Psoas muscle (tissue), 8 donors: ENCODE results near the gene RMI2. TPM values are rescaled to one million over a fixed set of nuclear protein-coding genes. Genes with fewer than 3 reads are reported as not detected.

Experiments
- ATAC-seq, 4 donors: fragments of 200-7000 bp; cut with Tn5 transposase; one replicate each; pipeline ENCODE4 v1.9.1; 2020; ENCODE audit warnings: moderate library complexity in 3 of 4, mild to moderate bottlenecking in 2 of 4
- DNase-seq, 2 donors: peaks; one replicate each; pipeline ENCODE4 v3.0.0-alpha.2; 2020
- H3K27ac ChIP-seq: fragments of 200-600 bp; one replicate; pipeline ENCODE4 v1.8.0; 2022
- H3K27me3 ChIP-seq, 3 donors: fragments of 200-600 bp in 1 of 3; one replicate each; pipeline versions ENCODE4 v1.6.1 to v1.8.0; 2013 to 2022; ENCODE audit warnings: low read length in 2 of 3, mild to moderate bottlenecking in 2 of 3, moderate library complexity in 1 of 3; ENCODE audit not compliant: insufficient read depth in 3 of 3
- H3K36me3 ChIP-seq, 2 donors: fragments of 200-600 bp in 1 of 2; one replicate each; pipeline versions ENCODE4 v1.6.1 to v1.8.0; 2013 to 2022; ENCODE audit warnings: low read depth in 1 of 2, mild to moderate bottlenecking in 1 of 2, moderate library complexity in 1 of 2; ENCODE audit not compliant: insufficient read depth in 1 of 2
- H3K4me1 ChIP-seq: fragments of 200-600 bp; one replicate; pipeline ENCODE4 v1.8.0; 2022
- H3K4me3 ChIP-seq: fragments of 200-600 bp; one replicate; pipeline ENCODE4 v1.8.0; 2022; ENCODE audit warnings: mild to moderate bottlenecking
- H3K9me3 ChIP-seq: fragments of 200-600 bp; one replicate; pipeline ENCODE4 v1.8.0; 2022
- WGBS, 3 donors: extraction: QIAGEN DNeasy Blood & Tissue Kit; methylation state at CpG; one replicate each; pipeline versions ENCODE4 v1.1.6 to v1.1.7; 2013; 5-methylcytosine and 5-hydroxymethylcytosine counted together
- intact Hi-C, 2 donors: fragments of 100-400 bp; cut with DNase I; formaldehyde crosslinking; loops; one replicate each; pipeline versions ENCODE4 v1.11.0 to v1.14.2; 2022
- polyA plus RNA-seq, 3 donors: library from polyadenylated mRNA; stranded (reverse); fragments of 200-250 nt; gene quantifications; one replicate each; pipeline ENCODE4 v1.2.3, GENCODE V29; 2013
- total RNA-seq, 4 donors: library from RNA; stranded (reverse); fragmentation: NEBNext Ultra II Directional in 2 of 4; extraction: Animal tissue kit (Norgen Biotek cat#: 25700) in 2 of 4; gene quantifications; one replicate each; pipeline versions ENCODE4 v1.2.1 to v1.2.4, GENCODE V29; 2021 to 2023
- TF ChIP-seq, protein P1 (sequence below): fragments of 200-600 bp; IDR thresholded peaks from one replicate; pipeline ENCODE4 v1.8.0; 2022; ENCODE audit warnings: antibody characterized with exemption
- donor health status: healthy with polysubstance abuse.
- donor health status: DM: no; HTN: no; CAD: no; lungs with moderate emphysema.
- donor health status: Bipolar disorder and iron deficiency.
- donor health status: healthy.
- donor health status: DM: yes; HTN: yes; CAD: no.
- donor health status: DM: no; HTN: no; CAD: no.
- donor health status: DM: no; HTN: no; CAD: no.
- donor health status: DM: yes; HTN: yes; CAD: no.

RMI2 gene
- total and polyA plus RNA-seq, 7 donors = 0.11 to 0.64 (median 0.23) TPM; not detected in 2

DNA sequence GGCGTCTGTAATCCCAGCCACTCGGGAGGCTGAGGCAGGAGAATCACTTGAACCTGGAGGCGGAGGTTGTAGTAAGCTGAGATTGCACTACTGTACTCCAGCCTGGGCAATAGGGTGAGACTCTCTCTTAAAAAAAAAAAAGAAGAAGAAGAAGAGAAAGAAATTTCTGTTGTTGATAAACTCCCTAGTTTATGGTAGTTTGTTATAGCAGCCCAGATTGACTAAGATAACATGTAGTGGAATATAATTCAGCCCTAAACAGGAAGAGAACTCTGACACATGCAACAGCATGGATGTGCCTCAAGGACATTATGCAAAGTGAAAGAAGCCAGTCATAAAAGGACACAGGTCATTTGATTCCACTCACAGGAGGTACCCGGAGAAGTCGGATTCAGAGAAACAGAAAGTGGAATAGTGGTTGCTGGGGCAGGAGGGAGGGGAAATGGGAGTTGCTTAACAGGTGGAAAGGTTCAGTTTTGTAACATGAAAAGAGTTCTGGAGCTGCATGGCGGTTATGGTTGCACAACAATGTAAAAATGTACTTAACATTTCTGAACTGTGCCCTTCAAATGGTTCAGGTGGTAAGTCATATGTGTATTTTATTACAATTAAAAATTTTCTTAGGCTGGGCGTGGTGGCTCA, 38.1 kb upstream of the RMI2 start:
- intact Hi-C loops = no loop called here
- Histone ChIP-seq H3K9me3 (no peaks in the 10 kb centered on the region), H3K36me3 (no peaks in the 10 kb centered on the region), H3K4me1 (no peaks in the 10 kb centered on the region), H3K27me3 (no peaks in the 10 kb centered on the region), H3K27ac (no peak overlapping the region), H3K4me3 (no peak overlapping the region)
- DNase-seq (no peak), ATAC-seq (no peak)
- 81 to 84% (median 83%) methylated on average over 7 of the region's 7 CpGs for WGBS, 3 donors
- TF ChIP-seq, protein P1, sequence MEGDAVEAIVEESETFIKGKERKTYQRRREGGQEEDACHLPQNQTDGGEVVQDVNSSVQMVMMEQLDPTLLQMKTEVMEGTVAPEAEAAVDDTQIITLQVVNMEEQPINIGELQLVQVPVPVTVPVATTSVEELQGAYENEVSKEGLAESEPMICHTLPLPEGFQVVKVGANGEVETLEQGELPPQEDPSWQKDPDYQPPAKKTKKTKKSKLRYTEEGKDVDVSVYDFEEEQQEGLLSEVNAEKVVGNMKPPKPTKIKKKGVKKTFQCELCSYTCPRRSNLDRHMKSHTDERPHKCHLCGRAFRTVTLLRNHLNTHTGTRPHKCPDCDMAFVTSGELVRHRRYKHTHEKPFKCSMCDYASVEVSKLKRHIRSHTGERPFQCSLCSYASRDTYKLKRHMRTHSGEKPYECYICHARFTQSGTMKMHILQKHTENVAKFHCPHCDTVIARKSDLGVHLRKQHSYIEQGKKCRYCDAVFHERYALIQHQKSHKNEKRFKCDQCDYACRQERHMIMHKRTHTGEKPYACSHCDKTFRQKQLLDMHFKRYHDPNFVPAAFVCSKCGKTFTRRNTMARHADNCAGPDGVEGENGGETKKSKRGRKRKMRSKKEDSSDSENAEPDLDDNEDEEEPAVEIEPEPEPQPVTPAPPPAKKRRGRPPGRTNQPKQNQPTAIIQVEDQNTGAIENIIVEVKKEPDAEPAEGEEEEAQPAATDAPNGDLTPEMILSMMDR = no peak

DNA sequence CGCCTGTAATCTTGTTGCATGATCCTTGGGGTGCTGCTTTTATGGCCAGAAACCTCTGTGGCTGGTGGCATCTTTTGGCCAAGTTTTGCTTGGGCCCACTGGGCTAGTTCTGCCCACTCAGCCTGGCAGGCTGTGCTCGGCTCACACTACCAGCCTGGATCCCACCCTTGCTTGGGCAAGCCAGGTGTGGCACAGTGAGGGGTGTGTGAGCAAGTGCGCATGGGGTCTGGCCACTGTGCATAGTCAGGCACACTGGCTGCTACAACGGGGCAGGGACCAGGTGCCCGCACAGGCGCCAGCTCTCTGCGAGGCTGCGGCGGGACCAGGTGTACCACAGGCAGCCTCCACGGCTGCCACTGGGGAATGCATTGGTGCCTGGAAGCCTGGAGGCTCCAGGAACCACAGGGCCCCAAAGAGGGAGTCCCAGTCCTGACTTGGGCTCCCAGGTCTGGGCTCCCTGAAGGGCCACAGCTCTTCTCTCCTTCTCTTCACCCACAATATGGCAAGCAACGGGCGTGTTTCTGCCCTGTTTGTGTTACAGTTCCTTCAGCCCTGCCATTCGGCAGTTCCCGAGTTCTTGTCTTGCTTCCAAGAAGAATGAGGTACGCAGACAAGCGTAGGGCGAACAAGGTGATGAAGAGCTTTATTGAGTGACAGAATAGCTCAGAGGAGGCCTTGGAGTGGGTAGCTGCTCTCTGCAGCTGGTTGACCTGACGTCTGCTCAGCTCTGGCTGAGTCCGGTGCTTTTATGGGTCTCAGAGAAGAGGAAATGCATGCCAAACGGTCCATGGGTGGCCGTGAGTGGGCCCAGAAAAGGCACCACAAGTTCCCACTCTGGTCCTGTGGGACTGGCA, 37.4 kb upstream of the RMI2 start:
- TF ChIP-seq, protein P1 = no peak
- no peaks in the 10 kb centered on the region for H3K36me3 ChIP-seq
- no peak for DNase-seq
- H3K27me3 ChIP-seq = no peaks in the 10 kb centered on the region
- intact Hi-C loops = no loop called here
- H3K4me3 ChIP-seq = no peak overlapping the region
- no peaks in the 10 kb centered on the region for H3K9me3 ChIP-seq
- no peak for ATAC-seq
- no peaks in the 10 kb centered on the region for H3K4me1 ChIP-seq
- WGBS, 3 donors = 82 to 86% (median 84%) methylated on average over 21 of the region's 21 CpGs
- no peak overlapping the region for H3K27ac ChIP-seq

DNA sequence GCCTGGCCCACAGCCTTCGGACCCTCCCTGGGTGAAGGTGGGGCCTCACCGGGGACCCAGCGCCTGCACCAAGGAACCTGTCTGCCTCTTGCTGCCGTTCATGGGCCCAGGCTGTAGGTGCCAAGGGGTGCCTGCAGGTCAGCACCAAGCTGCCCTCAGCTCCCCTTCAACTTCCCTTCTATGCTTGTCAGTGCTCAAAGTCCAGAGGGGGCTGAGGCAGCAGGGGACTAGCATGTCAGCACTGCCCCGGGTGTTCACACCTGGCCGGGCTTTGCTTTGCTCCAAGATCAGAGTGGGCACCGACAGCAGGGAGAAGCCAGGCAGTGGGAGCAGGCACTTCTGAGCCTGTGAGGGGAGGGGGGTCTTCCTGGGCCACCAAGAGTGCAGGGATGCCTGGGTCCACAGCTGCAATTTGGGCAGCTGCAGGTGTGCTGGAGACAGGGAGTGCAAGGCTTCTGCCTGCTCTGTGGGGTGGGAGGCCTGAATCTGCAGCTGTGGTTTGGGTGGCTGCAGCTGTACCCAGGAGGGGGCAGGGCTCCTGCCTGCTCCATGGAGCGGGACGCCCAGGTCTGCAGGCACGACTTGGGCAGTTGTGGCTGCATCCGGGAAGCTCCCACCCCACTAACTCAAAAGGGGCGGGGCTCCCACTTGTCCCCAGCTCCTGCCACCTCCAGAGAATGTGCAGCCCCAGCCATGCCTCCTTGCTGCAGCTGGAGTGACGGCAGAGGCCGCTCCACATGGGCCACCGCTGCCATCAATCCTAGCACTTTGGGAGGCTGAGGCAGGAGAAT, 36.6 kb upstream of the RMI2 start:
- Histone ChIP-seq H3K4me1 (no peaks in the 10 kb centered on the region), H3K9me3 (no peaks in the 10 kb centered on the region), H3K27me3 (no peaks in the 10 kb centered on the region), H3K4me3 (no peak overlapping the region), H3K27ac (no peak overlapping the region), H3K36me3 (no peaks in the 10 kb centered on the region)
- TF ChIP-seq, protein P1 = no peak
- ATAC-seq = no peak
- 49 to 55% (median 53%) methylated on average over 15 of the region's 15 CpGs for WGBS, 3 donors
- DNase-seq = no peak
- intact Hi-C loops = no loop called here

DNA sequence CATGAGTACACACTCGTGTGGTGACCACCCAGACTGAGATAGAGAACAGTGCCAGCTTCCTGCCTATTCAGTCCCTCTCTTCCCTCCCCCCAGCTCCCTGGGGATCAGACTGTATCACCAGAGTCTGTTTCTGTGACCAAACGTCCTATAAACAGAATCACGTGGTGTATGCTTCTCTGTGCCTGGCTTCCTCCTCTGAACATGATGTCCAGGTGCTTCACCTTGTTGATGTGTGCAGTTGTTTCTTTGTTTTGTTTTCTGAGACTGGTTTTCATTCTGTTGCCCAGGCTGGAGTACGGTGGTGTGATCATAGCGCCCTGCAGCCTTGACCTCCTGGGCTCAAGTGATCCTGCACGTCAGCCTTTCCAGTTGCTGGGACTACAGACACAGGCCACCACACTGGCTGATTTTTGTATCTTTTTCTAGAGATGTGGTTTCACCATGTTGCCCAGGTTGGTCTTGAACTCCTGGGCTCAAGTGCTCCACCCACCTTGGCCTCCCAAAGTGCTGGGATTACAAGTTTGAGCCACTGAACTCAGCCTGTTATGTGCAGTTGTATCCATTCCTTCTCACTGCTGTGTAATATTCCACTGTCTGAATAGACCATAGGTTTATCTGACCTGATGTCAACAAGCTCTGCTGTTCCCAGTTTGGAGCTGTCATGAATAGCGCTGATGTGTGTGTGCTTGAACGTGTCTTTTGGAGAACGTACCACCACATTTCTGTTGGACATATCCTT, 35.2 kb upstream of the RMI2 start:
- 61 to 62% (median 62%) methylated on average over 9 of the region's 9 CpGs for WGBS, 3 donors
- no peak overlapping the region for H3K27ac ChIP-seq
- ATAC-seq (no peak), DNase-seq (no peak)
- TF ChIP-seq, protein P1 = no peak
- no peaks in the 10 kb centered on the region for H3K4me1 ChIP-seq
- H3K36me3 ChIP-seq = no peaks in the 10 kb centered on the region
- no peaks in the 10 kb centered on the region for H3K27me3 ChIP-seq
- H3K4me3 ChIP-seq = no peak overlapping the region
- intact Hi-C loops = no loop called here
- H3K9me3 ChIP-seq = no peaks in the 10 kb centered on the region
